ENCODE data around the gene KDM2A.

KDM2A gene

DNA sequence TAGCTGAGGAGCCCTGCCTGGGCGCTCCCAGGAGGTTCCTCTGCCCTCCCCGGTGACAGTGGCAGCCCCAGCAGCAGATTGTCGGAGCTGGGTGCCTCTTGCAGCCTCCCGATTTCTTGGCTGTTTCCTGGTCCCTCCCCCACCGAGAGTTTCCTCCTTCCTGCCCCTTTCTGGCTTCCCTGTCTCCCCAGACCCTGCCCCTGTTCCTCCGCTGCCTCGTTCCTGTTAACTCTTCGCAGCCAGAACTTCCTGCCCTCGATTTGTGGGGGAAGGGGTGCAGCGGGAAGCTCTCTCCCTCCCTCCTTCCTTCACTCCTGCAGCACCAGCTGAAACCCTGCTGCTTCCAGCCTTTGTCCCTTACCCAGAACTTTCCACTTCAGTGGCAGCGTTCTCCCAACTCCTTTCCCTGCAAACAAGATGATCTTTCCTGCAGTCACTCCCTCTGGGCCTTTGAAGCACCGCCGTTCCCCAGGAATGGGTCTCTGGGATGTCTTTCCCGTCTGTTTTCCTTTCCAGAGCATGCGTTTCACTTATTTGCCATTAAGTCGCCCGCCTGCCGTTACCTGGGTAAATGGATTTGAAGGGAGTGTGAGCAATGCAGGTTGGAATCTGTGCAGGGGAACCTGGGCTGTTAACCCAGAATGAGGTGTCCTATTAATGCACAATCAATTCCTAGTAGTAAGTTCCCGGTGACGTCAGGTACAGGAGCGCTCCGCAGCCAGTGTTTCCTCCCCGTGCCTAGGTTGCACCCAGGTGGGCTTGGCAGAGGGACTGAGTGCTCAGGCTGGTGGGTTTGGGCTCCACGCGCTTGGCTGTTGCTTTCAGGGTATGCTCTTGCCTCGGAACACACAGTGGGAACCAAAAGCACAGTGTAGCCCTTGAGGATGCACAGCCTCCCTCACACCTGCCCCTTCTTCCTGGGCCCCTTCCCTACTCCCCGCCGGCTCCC, 151.5 kb downstream of the KDM2A start:
- TF ChIP-seq, protein P1, sequence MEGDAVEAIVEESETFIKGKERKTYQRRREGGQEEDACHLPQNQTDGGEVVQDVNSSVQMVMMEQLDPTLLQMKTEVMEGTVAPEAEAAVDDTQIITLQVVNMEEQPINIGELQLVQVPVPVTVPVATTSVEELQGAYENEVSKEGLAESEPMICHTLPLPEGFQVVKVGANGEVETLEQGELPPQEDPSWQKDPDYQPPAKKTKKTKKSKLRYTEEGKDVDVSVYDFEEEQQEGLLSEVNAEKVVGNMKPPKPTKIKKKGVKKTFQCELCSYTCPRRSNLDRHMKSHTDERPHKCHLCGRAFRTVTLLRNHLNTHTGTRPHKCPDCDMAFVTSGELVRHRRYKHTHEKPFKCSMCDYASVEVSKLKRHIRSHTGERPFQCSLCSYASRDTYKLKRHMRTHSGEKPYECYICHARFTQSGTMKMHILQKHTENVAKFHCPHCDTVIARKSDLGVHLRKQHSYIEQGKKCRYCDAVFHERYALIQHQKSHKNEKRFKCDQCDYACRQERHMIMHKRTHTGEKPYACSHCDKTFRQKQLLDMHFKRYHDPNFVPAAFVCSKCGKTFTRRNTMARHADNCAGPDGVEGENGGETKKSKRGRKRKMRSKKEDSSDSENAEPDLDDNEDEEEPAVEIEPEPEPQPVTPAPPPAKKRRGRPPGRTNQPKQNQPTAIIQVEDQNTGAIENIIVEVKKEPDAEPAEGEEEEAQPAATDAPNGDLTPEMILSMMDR (IDR thresholded peaks at IDR 0.05; ENCODE audit: borderline replicate concordance, insufficient read depth, low read depth, low read length) = no peak
- peak overlapping the region; percentile 53 for H3K4me3 ChIP-seq (ENCODE audit: low read depth, low read length)

DNA sequence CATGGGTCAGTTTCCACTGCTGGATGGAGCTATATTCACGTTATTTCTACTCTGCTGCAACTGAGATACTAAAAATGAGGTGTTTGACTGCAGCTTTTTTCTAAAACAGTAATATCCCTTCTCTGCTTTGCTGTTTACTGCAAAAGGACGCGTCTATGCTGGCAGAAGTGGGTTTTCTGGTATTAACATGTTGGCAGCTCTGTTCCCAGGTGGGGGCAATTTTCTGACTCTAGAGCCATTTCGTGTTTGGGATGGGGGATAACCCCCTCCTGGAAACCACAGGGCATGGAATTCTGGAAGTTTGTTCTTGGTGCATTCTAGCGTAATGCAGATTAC, 152.1 kb downstream of the KDM2A start:
- H3K4me3 ChIP-seq (ENCODE audit: low read depth, low read length) = no peak overlapping the region
- TF ChIP-seq, protein P1 (IDR thresholded peaks at IDR 0.05; ENCODE audit: borderline replicate concordance, insufficient read depth, low read depth, low read length) = no peak

DNA sequence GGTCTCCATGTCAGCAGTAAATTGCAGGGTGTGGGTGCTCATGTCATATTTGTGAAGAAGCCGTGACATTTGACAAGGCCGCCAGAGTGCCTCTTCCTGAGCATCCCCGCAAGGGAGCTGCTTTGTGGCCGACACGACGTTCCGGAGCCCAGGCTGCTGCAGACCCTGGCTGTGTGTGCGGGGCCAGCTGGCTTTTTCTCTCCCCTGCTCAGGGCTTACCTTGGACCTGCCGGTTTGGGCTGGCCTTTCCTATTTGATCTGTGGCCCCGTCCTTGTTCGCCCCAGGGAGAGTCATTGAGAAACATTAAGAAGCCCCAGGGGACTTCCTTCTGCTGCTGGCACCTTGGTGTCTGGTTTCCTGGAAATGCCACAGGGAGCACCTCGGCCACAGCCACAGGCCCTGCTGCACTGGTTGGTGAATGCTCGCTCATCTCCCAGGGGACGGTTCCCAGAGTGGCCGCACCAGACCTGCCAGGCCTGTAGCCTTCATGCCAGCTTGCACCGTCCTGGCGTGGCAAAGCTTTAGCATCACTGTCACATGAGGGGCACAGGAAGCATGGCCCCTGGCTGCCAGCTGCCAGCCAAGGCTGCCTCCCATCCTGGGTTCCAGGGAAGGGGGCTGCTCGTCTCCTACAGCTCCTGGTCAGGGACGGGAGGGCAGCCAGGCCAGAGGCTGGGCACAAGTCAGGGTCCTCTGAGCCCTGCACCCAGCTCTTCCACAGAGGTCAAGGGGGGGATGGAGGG, 152.7 kb downstream of the KDM2A start:
- H3K4me3 ChIP-seq (ENCODE audit: low read depth, low read length) = peak overlapping the region; percentile 33
- TF ChIP-seq, protein P1 (IDR thresholded peaks at IDR 0.05; ENCODE audit: borderline replicate concordance, insufficient read depth, low read depth, low read length) = no peak

DNA sequence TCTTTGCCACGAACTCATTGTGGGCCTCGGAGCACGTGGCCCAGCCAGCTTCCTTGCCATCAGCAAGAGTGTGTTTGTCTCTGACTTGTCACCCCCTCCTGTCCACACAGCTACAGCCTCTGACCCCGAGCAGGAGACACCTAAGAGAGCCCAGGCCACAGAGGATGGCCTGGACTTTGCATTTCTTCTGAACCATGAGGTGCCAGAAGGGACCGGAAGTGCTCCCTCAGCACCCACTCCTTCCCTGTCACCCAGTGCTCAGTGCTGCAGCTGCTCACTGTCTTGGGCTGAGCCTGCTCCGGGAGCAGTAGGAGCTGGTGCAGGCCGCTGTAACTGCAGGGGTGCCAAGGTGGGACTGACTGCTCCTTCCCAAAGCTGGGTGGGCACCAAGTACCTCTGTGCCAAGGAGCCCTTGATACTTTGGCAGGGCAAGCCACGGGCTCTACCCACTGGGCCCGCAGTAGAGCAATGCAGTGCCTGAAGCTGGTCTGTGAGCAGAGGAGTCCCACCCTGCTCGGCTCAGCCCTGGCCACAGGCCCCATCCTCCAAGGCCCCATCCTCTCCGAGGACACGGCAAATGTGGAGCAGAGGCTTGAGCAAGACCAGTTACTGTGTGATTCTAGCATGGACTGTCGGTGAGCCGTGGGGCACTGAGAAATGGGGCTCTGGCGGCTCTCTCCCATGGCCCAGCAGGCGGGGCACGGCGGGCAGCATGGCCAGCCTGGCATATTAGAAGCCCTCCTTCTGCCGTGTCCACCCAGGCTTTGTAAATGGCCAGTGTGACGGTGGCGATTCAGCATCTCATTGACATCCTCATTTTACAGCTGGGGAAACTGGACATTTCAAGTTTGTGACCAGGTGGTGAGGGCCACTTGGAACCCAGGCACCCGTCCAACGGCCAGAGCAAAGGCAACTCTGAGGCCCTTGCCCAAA, 153.5 kb downstream of the KDM2A start:
- TF ChIP-seq, protein P1 (IDR thresholded peaks at IDR 0.05; ENCODE audit: borderline replicate concordance, insufficient read depth, low read depth, low read length) = no peak
- peak overlapping the region; percentile 24 for H3K4me3 ChIP-seq (ENCODE audit: low read depth, low read length)

DNA sequence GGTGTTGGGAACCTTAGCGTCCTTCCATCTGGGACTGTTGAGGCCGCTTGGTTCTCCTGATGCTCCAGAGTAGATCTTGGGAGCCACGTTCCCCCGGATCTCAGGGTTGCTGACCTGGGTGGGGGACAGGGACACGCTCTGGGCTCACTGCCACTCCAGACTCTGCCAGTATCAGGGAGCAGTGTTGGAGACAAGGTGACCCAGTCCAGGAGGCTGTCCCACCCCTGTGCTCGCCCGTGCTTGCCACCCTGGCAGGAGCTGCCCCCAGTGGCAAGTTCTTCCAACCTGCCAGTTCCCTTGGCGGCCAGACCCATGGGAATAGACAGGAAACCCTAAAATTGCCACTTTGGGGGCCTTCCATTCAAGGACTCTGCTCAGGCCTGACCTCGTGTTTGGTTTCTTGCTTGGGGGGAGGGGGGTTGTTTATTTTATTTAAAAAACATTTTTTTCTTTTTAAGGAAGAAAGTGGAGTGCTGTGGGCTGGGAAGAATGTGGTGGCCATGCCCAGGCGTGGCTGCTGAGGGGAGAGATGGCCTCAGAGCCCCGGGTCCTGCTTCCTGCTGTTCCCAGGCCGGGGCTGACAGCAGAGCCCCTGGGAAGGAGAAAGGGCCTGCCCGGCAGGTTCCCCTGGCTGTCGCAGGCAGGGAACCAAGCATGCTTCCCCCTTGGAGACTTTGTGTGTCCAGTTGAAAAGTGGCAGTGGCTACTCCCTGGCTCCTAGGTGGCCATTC, 154.4 kb downstream of the KDM2A start:
- H3K4me3 ChIP-seq (ENCODE audit: low read depth, low read length) = no peak overlapping the region
- TF ChIP-seq, protein P1 (IDR thresholded peaks at IDR 0.05; ENCODE audit: borderline replicate concordance, insufficient read depth, low read depth, low read length) = no peak

Data from GM12875 (cell line).